ENCODE data around the gene YY1.
"Not testable (repeated sequence)": the region's sequence is repeated elsewhere in the genome, so short reads cannot be mapped to it uniquely, and the experiment has no call there.

Gene YY1

GRCh38 chr14:100243020-100243419 is 4.1 kb downstream of the YY1 start:
- DNase-seq (ENCODE audit: low read depth in 2 of 2): no peak

GRCh38 chr14:100246809-100247428 is 8.0 kb downstream of the YY1 start:
- DNase-seq (ENCODE audit: low read depth in 2 of 2): no peak

GRCh38 chr14:100250732-100251465 is 12.0 kb downstream of the YY1 start:
- no peak for DNase-seq (ENCODE audit: low read depth in 2 of 2)

GRCh38 chr14:100252684-100253083 is 13.7 kb downstream of the YY1 start:
- no peak for DNase-seq (ENCODE audit: low read depth in 2 of 2)

- no peak for DNase-seq (ENCODE audit: low read depth in 2 of 2)
Observed at GRCh38 chr14:100256339-100256895, 17.5 kb downstream of the YY1 start.

GRCh38 chr14:100261621-100262020 is 22.7 kb downstream of the YY1 start:
- DNase-seq (ENCODE audit: low read depth in 2 of 2): no peak

- DNase-seq (ENCODE audit: low read depth in 2 of 2): no peak
Observed at GRCh38 chr14:100262545-100262944, 23.6 kb downstream of the YY1 start.

GRCh38 chr14:100263141-100263540 is 24.2 kb downstream of the YY1 start:
- DNase-seq (ENCODE audit: low read depth in 2 of 2): no peak

- no peak for DNase-seq (ENCODE audit: low read depth in 2 of 2)
Observed at GRCh38 chr14:100267990-100268389, 29.0 kb downstream of the YY1 start.

GRCh38 chr14:100268591-100269207 is 29.8 kb downstream of the YY1 start:
- no peak for DNase-seq (ENCODE audit: low read depth in 2 of 2)

- DNase-seq (ENCODE audit: low read depth in 2 of 2): no peak
Observed at GRCh38 chr14:100271247-100271939, 32.4 kb downstream of the YY1 start.

GRCh38 chr14:100274250-100274649 is 35.3 kb downstream of the YY1 start:
- no peak for DNase-seq (ENCODE audit: low read depth in 2 of 2)

- no peak for DNase-seq (ENCODE audit: low read depth in 2 of 2)
Observed at GRCh38 chr14:100275214-100275613, 36.3 kb downstream of the YY1 start.

- DNase-seq (ENCODE audit: low read depth in 2 of 2): no peak
Observed at GRCh38 chr14:100278702-100279101, 39.8 kb downstream of the YY1 start.

- no peak for DNase-seq (ENCODE audit: low read depth in 2 of 2)
Observed at GRCh38 chr14:100279133-100279532, 40.2 kb downstream of the YY1 start.

- no peak for DNase-seq (ENCODE audit: low read depth in 2 of 2)
Observed at GRCh38 chr14:100279563-100279962, 40.6 kb downstream of the YY1 start.

- no peak for DNase-seq (ENCODE audit: low read depth in 2 of 2)
Observed at GRCh38 chr14:100281286-100282082, 42.5 kb downstream of the YY1 start.

GRCh38 chr14:100282083-100282350 is 43.1 kb downstream of the YY1 start:
- no peak for DNase-seq (ENCODE audit: low read depth in 2 of 2)

GRCh38 chr14:100282766-100283419 is 43.9 kb downstream of the YY1 start:
- DNase-seq (ENCODE audit: low read depth in 2 of 2): no peak

- DNase-seq (ENCODE audit: low read depth in 2 of 2): not testable (repeated sequence)
Observed at GRCh38 chr14:100283436-100283835, 44.5 kb downstream of the YY1 start.
